H1 (cell line): ENCODE results near the gene TMEM209. TPM values are rescaled to one million over a fixed set of nuclear protein-coding genes. Genes with fewer than 3 reads are reported as not detected.

ENCODE experiments used
- CTCF ChIA-PET: fragments of 300-600 bp; sonication (Branson Sonifier 250); formaldehyde crosslinking; loops from one replicate; lab custom pipeline; 2021; ENCODE audit not compliant: partially characterized antibody; lab: Charles Lee
- POLR2A ChIA-PET: fragments of 300-600 bp; sonication (Branson Sonifier 250); formaldehyde crosslinking; loops from one replicate; lab custom pipeline; 2021; ENCODE audit warnings: inconsistent platforms; ENCODE audit not compliant: partially characterized antibody; lab: Charles Lee
- DNase-seq, 2 experiments: peaks; one replicate each; pipeline versions ENCODE4 v3.0.0 to v3.0.0-alpha.2; 2010 to 2022; ENCODE audit warnings: low spot score in 2 of 2, low read depth in 1 of 2, mixed read lengths in 1 of 2
- FAIRE-seq: peaks from 2 replicates; lab custom pipeline; 2011; peaks lifted over from hg19 to GRCh38; lab: Jason Lieb, UNC
- H2AFZ ChIP-seq: 2 replicates; pipeline ENCODE4 v1.8.1; 2012; ENCODE audit warnings: low read length, inconsistent platforms
- H2AK5ac ChIP-seq: 2 replicates; pipeline ENCODE4 v1.6.1; 2013; ENCODE audit warnings: low read depth, low read length
- H2BK120ac ChIP-seq: replicated peaks from 2 replicates; pipeline ENCODE3; 2013; ENCODE audit warnings: low read depth, low read length, inconsistent platforms
- H2BK12ac ChIP-seq: 2 replicates; pipeline ENCODE4 v1.6.1; 2013; ENCODE audit warnings: low read depth, low read length
- H2BK15ac ChIP-seq: 2 replicates; pipeline ENCODE4 v1.6.1; 2013; ENCODE audit warnings: low read length
- H2BK20ac ChIP-seq: 2 replicates; pipeline ENCODE4 v1.6.1; 2013; ENCODE audit warnings: low read length
- H2BK5ac ChIP-seq: 2 replicates; pipeline ENCODE4 v1.6.1; 2013; ENCODE audit warnings: low read depth, low read length
- H3K14ac ChIP-seq: 2 replicates; pipeline ENCODE4 v1.6.1; 2013; ENCODE audit warnings: inconsistent platforms; ENCODE audit not compliant: insufficient read length
- H3K18ac ChIP-seq: 2 replicates; pipeline ENCODE4 v1.6.1; 2013; ENCODE audit warnings: low read length; ENCODE audit errors: extremely low read depth
- H3K23ac ChIP-seq: 2 replicates; pipeline ENCODE4 v1.6.1; 2013; ENCODE audit warnings: inconsistent platforms; ENCODE audit not compliant: insufficient read length
- H3K23me2 ChIP-seq: 2 replicates; pipeline ENCODE4 v1.6.1; 2013; ENCODE audit warnings: low read depth, low read length
- H3K27ac ChIP-seq: 2 replicates; pipeline ENCODE4 v1.6.1; 2011; ENCODE audit warnings: low read depth, low read length, inconsistent platforms
- H3K27me3 ChIP-seq, 4 experiments: replicated peaks in 1 of 4; 1 replicate in 1 of 4; 2 replicates in 3 of 4; pipeline versions ENCODE4 v1.6.1 to v1.8.1; 2011 to 2013; ENCODE audit warnings: low read length in 3 of 4, mild to moderate bottlenecking in 3 of 4, inconsistent platforms in 2 of 4, mixed read lengths in 2 of 4, moderate library complexity in 1 of 4; ENCODE audit not compliant: control insufficient read depth in 3 of 4, insufficient read depth in 3 of 4; ENCODE audit errors: extremely low read depth in 1 of 4
- H3K36me3 ChIP-seq, 4 experiments: 2 replicates each; pipeline versions ENCODE4 v1.6.1 to v1.8.1; 2011 to 2013; ENCODE audit warnings: mild to moderate bottlenecking in 4 of 4, low read length in 3 of 4, moderate library complexity in 2 of 4, control low read depth in 1 of 4, inconsistent platforms in 1 of 4; ENCODE audit not compliant: insufficient read depth in 4 of 4, control insufficient read depth in 2 of 4
- H3K4ac ChIP-seq: replicated peaks from 2 replicates; pipeline ENCODE3; 2013; ENCODE audit warnings: low read length, low read depth, mixed read lengths, inconsistent platforms; ENCODE audit not compliant: insufficient read length
- H3K4me1 ChIP-seq, 4 experiments: replicated peaks in 1 of 4; 1 replicate in 1 of 4; 2 replicates in 3 of 4; pipeline versions ENCODE4 v1.6.1 to v1.8.1; 2011 to 2013; ENCODE audit warnings: low read length in 3 of 4, inconsistent platforms in 2 of 4, mixed read lengths in 1 of 4; ENCODE audit not compliant: insufficient read depth in 4 of 4, control insufficient read depth in 3 of 4
- H3K4me2 ChIP-seq, 2 experiments: 2 replicates each; pipeline versions ENCODE4 v1.6.1 to v1.8.1; 2011 to 2013; ENCODE audit warnings: low read depth in 2 of 2, low read length in 2 of 2, control low read depth in 1 of 2, inconsistent platforms in 1 of 2, mild to moderate bottlenecking in 1 of 2; ENCODE audit not compliant: insufficient read depth in 1 of 2
- H3K4me3 ChIP-seq, 4 experiments: fragments of 200-600, 300-600 bp in 1 of 4; sonication (generic), shearing (Covaris generic), sonication (Bioruptor Twin) in 1 of 4; 2 replicates each; pipeline versions ENCODE4 v1.5.1 to v1.8.1; 2011 to 2016; ENCODE audit warnings: low read length in 4 of 4, low read depth in 3 of 4, control low read depth in 2 of 4, inconsistent platforms in 2 of 4, mild to moderate bottlenecking in 2 of 4, mixed read lengths in 1 of 4, moderate library complexity in 1 of 4; ENCODE audit not compliant: insufficient read depth in 2 of 4; ENCODE audit errors: extremely low read depth in 1 of 4
- H3K56ac ChIP-seq: replicated peaks from 2 replicates; pipeline ENCODE3; 2013; ENCODE audit warnings: low read depth, mild to moderate bottlenecking, mixed read lengths, low read length, inconsistent platforms; ENCODE audit not compliant: insufficient read length
- H3K79me1 ChIP-seq: 2 replicates; pipeline ENCODE4 v1.6.1; 2013; ENCODE audit warnings: low read depth, low read length, control low read depth
- H3K79me2 ChIP-seq, 2 experiments: 2 replicates each; pipeline versions ENCODE4 v1.6.1 to v1.8.1; 2012 to 2013; ENCODE audit warnings: low read length in 2 of 2, mild to moderate bottlenecking in 2 of 2, inconsistent platforms in 1 of 2; ENCODE audit not compliant: insufficient read depth in 2 of 2, control insufficient read depth in 1 of 2
- H3K9ac ChIP-seq, 4 experiments: replicated peaks in 1 of 4; 1 replicate in 1 of 4; 2 replicates in 3 of 4; pipeline versions ENCODE4 v1.6.1 to v1.8.1; 2011 to 2013; ENCODE audit warnings: low read depth in 3 of 4, low read length in 3 of 4, control low read depth in 2 of 4, mild to moderate bottlenecking in 2 of 4, moderate library complexity in 2 of 4, inconsistent platforms in 1 of 4; ENCODE audit errors: extremely low read depth in 1 of 4
- H3K9me3 ChIP-seq, 2 experiments: 2 replicates each; pipeline versions ENCODE4 v1.6.1 to v1.8.1; 2012 to 2013; ENCODE audit warnings: mild to moderate bottlenecking in 2 of 2, moderate library complexity in 2 of 2, control low read depth in 1 of 2, inconsistent platforms in 1 of 2, low read depth in 1 of 2, low read length in 1 of 2, mixed read lengths in 1 of 2; ENCODE audit not compliant: insufficient read depth in 2 of 2
- H4K20me1 ChIP-seq, 2 experiments: replicated peaks in 1 of 2; 2 replicates each; pipeline versions ENCODE3 to v1.8.1; 2011 to 2013; ENCODE audit warnings: inconsistent platforms in 2 of 2, low read length in 2 of 2, mild to moderate bottlenecking in 1 of 2; ENCODE audit not compliant: insufficient read depth in 2 of 2, control insufficient read depth in 1 of 2
- H4K5ac ChIP-seq: 2 replicates; pipeline ENCODE4 v1.6.1; 2013; ENCODE audit warnings: low read length, low read depth, mixed read lengths, inconsistent platforms; ENCODE audit not compliant: insufficient read length
- H4K8ac ChIP-seq: 2 replicates; pipeline ENCODE4 v1.8.0; 2013; ENCODE audit warnings: mild to moderate bottlenecking, moderate library complexity, low read length, inconsistent platforms; ENCODE audit not compliant: insufficient read depth; ENCODE audit errors: extremely low read depth
- H4K91ac ChIP-seq: replicated peaks from 2 replicates; pipeline ENCODE3; 2013; ENCODE audit warnings: low read length, mixed read lengths, inconsistent platforms; ENCODE audit not compliant: insufficient read length
- CHD1 ChIP-seq: IDR thresholded peaks from 2 replicates; pipeline ENCODE4 v1.6.1; 2012; ENCODE audit warnings: low read depth, low read length, improper control_type of control experiment
- CHD2 ChIP-seq: IDR thresholded peaks from 2 replicates; pipeline ENCODE4 v1.6.1; 2012; ENCODE audit warnings: low read length, improper control_type of control experiment
- CTBP2 ChIP-seq: IDR thresholded peaks from 2 replicates; pipeline ENCODE4 v1.7.0; 2011; ENCODE audit warnings: borderline replicate concordance, mild to moderate bottlenecking, moderate library complexity, mixed read lengths, low read length; ENCODE audit not compliant: insufficient read depth, insufficient read length
- CTCF ChIP-seq, 3 experiments: IDR thresholded peaks; 1 replicate in 2 of 3; 2 replicates in 1 of 3; pipeline versions ENCODE4 v1.5.1 to v1.6.1; 2011; ENCODE audit warnings: low read length in 3 of 3, mild to moderate bottlenecking in 3 of 3, inconsistent platforms in 2 of 3, low read depth in 1 of 3, moderate library complexity in 1 of 3; ENCODE audit not compliant: insufficient read depth in 1 of 3; ENCODE audit errors: control extremely low read depth in 1 of 3
- EZH2 ChIP-seq: fragments of 200-600 bp; sonication (generic); IDR thresholded peaks from 2 replicates; pipeline ENCODE4 v1.7.1; 2012; ENCODE audit warnings: low read depth, mild to moderate bottlenecking, moderate library complexity, low read length, inconsistent platforms; ENCODE audit not compliant: severe bottlenecking
- HDAC6 ChIP-seq: IDR thresholded peaks from one replicate; pipeline ENCODE4 v1.7.1; 2012; ENCODE audit warnings: low read depth, mild to moderate bottlenecking, inconsistent platforms, low read length, moderate library complexity
- KDM4A ChIP-seq: IDR thresholded peaks from one replicate; pipeline ENCODE4 v1.7.1; 2012; ENCODE audit warnings: low read depth, mild to moderate bottlenecking, moderate library complexity, low read length, inconsistent platforms; ENCODE audit not compliant: severe bottlenecking
- SP4 ChIP-seq: IDR thresholded peaks from 2 replicates; pipeline ENCODE4 v1.6.1; 2012; ENCODE audit warnings: low read length, inconsistent platforms
- TEAD4 ChIP-seq: IDR thresholded peaks from 2 replicates; pipeline ENCODE4 v1.6.1; 2012; ENCODE audit warnings: low read depth, low read length, inconsistent platforms, mixed read lengths
- WGBS, 2 experiments: shearing (Covaris generic) in 1 of 2; methylation state at CpG; one replicate each; pipeline versions ENCODE4 v1.1.6 to v1.1.7; 2013 to 2015; ENCODE audit warnings: low lambda C conversion rate in 2 of 2, mixed read lengths in 2 of 2, inconsistent platforms in 1 of 2, low coverage in 1 of 2, missing lambda C conversion rate in 1 of 2; ENCODE audit not compliant: insufficient replicate concordance in 2 of 2, insufficient coverage in 1 of 2, insufficient read length in 1 of 2; ENCODE audit errors: extremely low coverage in 1 of 2, missing lambda C conversion rate in 1 of 2; 5-methylcytosine and 5-hydroxymethylcytosine counted together
- polyA plus RNA-seq, 7 experiments: library from polyadenylated mRNA; depleted of rRNA in 3 of 7; stranded (reverse) in 5 of 7; unstranded in 2 of 7; fragments of >200 nt in 5 of 7; fragments of 200-250 nt in 2 of 7; gene quantifications; 1 replicate in 5 of 7; 2 replicates in 1 of 7; 4 replicates in 1 of 7; pipeline versions ENCODE4 v1.2.1 to v1.2.3, GENCODE V29; 2011 to 2013; ENCODE audit warnings: missing spikeins in 2 of 7, mixed read lengths in 2 of 7
- total RNA-seq: library from RNA; stranded (reverse); fragmentation: NEBNext Ultra II Directional; extraction: Animal tissue kit (Norgen Biotek cat#: 25700); gene quantifications from 2 replicates; pipeline ENCODE4 v1.2.1, GENCODE V29; 2021

Gene TMEM209
- total and polyA plus RNA-seq, 2 of the 8 experiments (the other 6 are each of a cell fraction or from before 2014, with no cell fraction given), result 28.5 to 30.5 TPM

DNA sequence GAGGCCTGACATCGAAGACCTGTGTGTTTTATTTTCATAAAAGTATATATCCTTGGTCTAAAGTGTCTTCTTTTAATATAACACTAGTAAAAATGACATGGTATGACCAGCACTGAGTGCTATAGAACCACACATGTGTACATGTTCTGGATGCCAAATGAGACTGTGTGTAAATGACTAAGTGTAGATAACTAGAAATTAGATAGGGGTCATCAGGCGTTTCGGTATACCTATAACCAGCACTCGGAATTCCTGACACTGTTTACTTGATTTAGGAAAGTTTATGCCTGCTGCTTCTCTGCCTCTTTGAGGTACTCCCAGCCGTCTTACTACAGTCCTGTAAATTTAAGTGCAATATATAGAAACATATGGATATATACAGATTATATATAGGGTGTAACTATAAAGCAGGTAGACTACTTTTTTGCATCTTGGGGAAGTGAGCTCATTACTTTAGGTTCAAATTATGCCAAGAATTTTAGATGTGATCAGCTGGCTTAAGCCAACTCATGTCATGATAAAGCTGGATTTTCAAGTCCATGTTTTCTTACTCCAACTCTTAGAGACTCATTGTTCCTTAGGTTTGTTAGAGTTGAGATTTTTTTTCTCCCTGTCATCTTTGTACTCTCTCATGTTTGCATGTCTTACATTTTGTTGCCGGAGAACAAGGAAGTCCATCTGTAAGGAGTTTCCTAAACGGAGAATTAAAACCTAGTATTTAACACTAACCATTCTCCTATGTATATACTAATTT is 72.0 kb downstream of the TMEM209 start:
- Histone ChIP-seq H3K9ac (no peak overlapping the region), H4K5ac (no peak overlapping the region), H2BK20ac (no peak overlapping the region), H3K23me2 (no peaks in the 10 kb centered on the region), H3K79me2 (no peaks in the 10 kb centered on the region), H3K4me1 (peaks cover 0 to 3% (median 0%) of the 10 kb centered on the region in 4 experiments; a peak in 1 of 7 replicates), H2BK120ac (no peak overlapping the region), H3K4me3 (no peak overlapping the region), H3K56ac (no peak overlapping the region), H4K91ac (no peak overlapping the region), H3K4me2 (no peak overlapping the region), H3K79me1 (no peaks in the 10 kb centered on the region), H3K18ac (no peak overlapping the region), H3K27me3 (no peaks in the 10 kb centered on the region), H2AFZ (no peak overlapping the region), H3K9me3 (no peaks in the 10 kb centered on the region), H3K23ac (no peak overlapping the region), H4K8ac (no peak overlapping the region), H2BK15ac (no peak overlapping the region), H2BK5ac (no peak overlapping the region), H2AK5ac (no peak overlapping the region), H4K20me1 (peaks cover 0 to 1% of the 10 kb centered on the region in 2 experiments), H3K14ac (no peak overlapping the region), H3K36me3 (peaks cover 0 to 11% (median 2%) of the 10 kb centered on the region in 4 experiments; a peak in 4 of 8 replicates), H3K4ac (no peak overlapping the region), H3K27ac (no peak overlapping the region), H2BK12ac (no peak overlapping the region)
- DNase-seq (no peak), FAIRE-seq (no peak)
- 87% methylated on average over 7 of the region's 7 CpGs; no CpG with 5 or more reads in 1 of the 2 experiments for WGBS, 2 experiments
- ChIA-PET CTCF (interaction anchor here (0.8 to 3.0 kb wide), 5 partner anchors 9 to 71 kb away, joined by 3 to 11 read pairs (median 3); no protein-coding TSS in a partner anchor), POLR2A (interaction anchor here (2.0 kb wide), 1 partner anchor 8 kb away, joined by 7 read pairs; no protein-coding TSS in a partner anchor)
- no peak for TF ChIP-seq CTCF (IDR thresholded peaks at IDR 0.05; ENCODE audit: control extremely low read depth in 1 of 3, insufficient read depth in 1 of 3, low read depth in 1 of 3, low read length in 3 of 3)
- TF ChIP-seq CTBP2, result no peak
- TF ChIP-seq CHD1, result no peak
- TF ChIP-seq CHD2, result no peak
- no peak for TF ChIP-seq KDM4A
- no peak for TF ChIP-seq TEAD4
- TF ChIP-seq SP4, result no peak
- no peak for TF ChIP-seq HDAC6
- TF ChIP-seq EZH2, result no peak
